HepG2 (cell line): ENCODE results near the gene RTEL1. TPM values are rescaled to one million over a fixed set of nuclear protein-coding genes. Genes with fewer than 3 reads are reported as not detected.

Source experiments
- ATF7-NPFF ChIP-seq: sonication (generic); formaldehyde crosslinking; IDR thresholded peaks from 2 replicates; pipeline ENCODE4 v1.8.1; 2023; ENCODE audit warnings: mild to moderate bottlenecking, low read depth, missing genetic modification reagents, moderate library complexity
- CREB3 ChIP-seq: sonication (generic); formaldehyde crosslinking; IDR thresholded peaks from 2 replicates; pipeline ENCODE4 v1.5.0; 2020; ENCODE audit warnings: missing genetic modification reagents
- E2F5 ChIP-seq: sonication (generic); formaldehyde crosslinking; conservative IDR thresholded peaks from 2 replicates; pipeline ENCODE4 v1.4.0; 2020; ENCODE audit warnings: missing genetic modification reagents
- FOSL1 ChIP-seq: sonication (generic); formaldehyde crosslinking; IDR thresholded peaks from 2 replicates; pipeline ENCODE4 v1.9.0; 2021; ENCODE audit warnings: missing genetic modification reagents, borderline replicate concordance
- GMEB2 ChIP-seq: IDR thresholded peaks from 2 replicates; pipeline ENCODE4 v1.6.1; 2016; ENCODE audit warnings: missing biosample characterization, missing genetic modification reagents, low read depth
- MTA1 ChIP-seq: sonication (generic); formaldehyde crosslinking; IDR thresholded peaks from 2 replicates; pipeline ENCODE4 v1.4.0; 2020; ENCODE audit warnings: missing genetic modification reagents, mild to moderate bottlenecking, borderline replicate concordance
- PHF21A ChIP-seq: sonication (generic); formaldehyde crosslinking; IDR thresholded peaks from 2 replicates; pipeline ENCODE4 v1.5.0; 2020; ENCODE audit warnings: mild to moderate bottlenecking, missing genetic modification reagents
- RBM39 ChIP-seq: fragments of 200-400 bp; formaldehyde crosslinking; IDR thresholded peaks from one replicate; pipeline ENCODE4 v1.6.1; 2018; ENCODE audit warnings: antibody characterized with exemption, mild to moderate bottlenecking, low read depth, low read length; ENCODE audit not compliant: poor library complexity, severe bottlenecking
- SKIL ChIP-seq: sonication (generic); formaldehyde crosslinking; IDR thresholded peaks from 2 replicates; pipeline ENCODE4 v1.8.0; 2022; ENCODE audit warnings: missing genetic modification reagents, mild to moderate bottlenecking, moderate library complexity, borderline replicate concordance
- SP5 ChIP-seq: IDR thresholded peaks from 2 replicates; pipeline ENCODE4 v1.6.1; 2016; ENCODE audit warnings: low read depth, borderline replicate concordance
- TAF1 ChIP-seq: sonication (generic); formaldehyde crosslinking; IDR thresholded peaks from 2 replicates; pipeline ENCODE4 v1.4.0; 2020; ENCODE audit warnings: missing genetic modification reagents
- ZBTB7A ChIP-seq: sonication (generic); formaldehyde crosslinking; IDR thresholded peaks from 2 replicates; pipeline ENCODE4 v1.8.0; 2022; ENCODE audit warnings: mild to moderate bottlenecking, missing genetic modification reagents
- ZFP36L2 ChIP-seq: sonication (generic); formaldehyde crosslinking; IDR thresholded peaks from 2 replicates; pipeline ENCODE4 v1.4.0; 2020; ENCODE audit warnings: missing genetic modification reagents
- ZKSCAN8 ChIP-seq: IDR thresholded peaks from 2 replicates; pipeline ENCODE4 v1.6.1; 2016; ENCODE audit warnings: borderline replicate concordance, missing genetic modification reagents, missing compliant biosample characterization
- ZNF281 ChIP-seq: sonication (generic); formaldehyde crosslinking; IDR thresholded peaks from 2 replicates; pipeline ENCODE4 v1.4.0; 2020; ENCODE audit warnings: missing genetic modification reagents, borderline replicate concordance
- ZNF44 ChIP-seq: sonication (generic); formaldehyde crosslinking; IDR thresholded peaks from 2 replicates; pipeline ENCODE4 v1.5.1; 2020; ENCODE audit warnings: mild to moderate bottlenecking, missing genetic modification reagents
- ZNF580 ChIP-seq: IDR thresholded peaks from 2 replicates; pipeline ENCODE4 v1.6.1; 2016; ENCODE audit warnings: low read depth, borderline replicate concordance
- ZNF629 ChIP-seq: sonication (generic); formaldehyde crosslinking; conservative IDR thresholded peaks from 2 replicates; pipeline ENCODE4 v1.5.0; 2020; ENCODE audit warnings: missing genetic modification reagents
- ZNF777 ChIP-seq: sonication (generic); formaldehyde crosslinking; IDR thresholded peaks from 2 replicates; pipeline ENCODE4 v1.4.0; 2020; ENCODE audit warnings: missing genetic modification reagents
- ZSCAN20 ChIP-seq: sonication (generic); formaldehyde crosslinking; IDR thresholded peaks from 2 replicates; pipeline ENCODE4 v1.4.0; 2020; ENCODE audit warnings: missing genetic modification reagents, mild to moderate bottlenecking, borderline replicate concordance
- polyA plus RNA-seq, 8 experiments: library from polyadenylated mRNA; depleted of rRNA in 3 of 8; stranded (reverse) in 7 of 8; unstranded in 1 of 8; fragments of >200 nt; fragmentation: Illumina TruSeq in 4 of 8; extraction: Trizol in 4 of 8; gene quantifications; 2 replicates each; pipeline versions ENCODE4 v1.2.1 to v1.2.3, GENCODE V29; 2011 to 2016; ENCODE audit warnings: low read depth in 4 of 8, missing spikeins in 1 of 8, mixed read lengths in 1 of 8; ENCODE audit not compliant: insufficient read depth in 1 of 8
- total RNA-seq, 5 experiments: library from RNA; depleted of rRNA; stranded (reverse); fragments of >200 nt; fragmentation: Illumina TruSeq; extraction: Trizol; gene quantifications; 2 replicates each; pipeline ENCODE4 v1.2.3, GENCODE V29; 2016; ENCODE audit warnings: low read depth in 1 of 5

Gene RTEL1
- total and polyA plus RNA-seq, 2 of the 13 experiments (the other 11 are each of a cell fraction or from before 2014, with no cell fraction given): 21.8 to 36.4 TPM

GRCh38 chr20:63626424-63627128 is 31.5 kb upstream of the RTEL1 start, which contains the start of gene GMEB2 (continued):
- TF ChIP-seq RBM39 (peak; percentile 89), ZNF629 (CRISPR knock-in tag) (peak; percentile 21; the same call in 1 of the 2 replicates), SP5 (0 out of 2 replicates have a peak, but pooled peaks have one; percentile 28), ATF7-NPFF (CRISPR knock-in tag) (peak; percentile 84), MTA1 (peak; percentile 71; the same call in 1 of the 2 replicates), ZNF777 (no peak; the same call in none of the 2 replicates), ZNF44 (CRISPR knock-in tag) (no peak), SKIL (CRISPR knock-in tag) (peak; percentile 47; the same call in 1 of the 2 replicates), ZBTB7A (CRISPR knock-in tag) (peak; percentile 88), ZNF281 (CRISPR knock-in tag) (peak; percentile 81), ZKSCAN8 (CRISPR knock-in tag) (0 out of 2 replicates have a peak, but pooled peaks have one; percentile 15), E2F5 (CRISPR knock-in tag) (peak; percentile 55; the same call in 1 of the 2 replicates), CREB3 (peak; percentile 72; the same call in 1 of the 2 replicates), TAF1 (CRISPR knock-in tag) (peak; percentile 36; the same call in 1 of the 2 replicates), ZFP36L2 (CRISPR knock-in tag) (no peak), ZNF580 (CRISPR knock-in tag) (0 out of 2 replicates have a peak, but pooled peaks have one; percentile 42), ZSCAN20 (CRISPR knock-in tag) (peak; percentile 77; the same call in 1 of the 2 replicates), GMEB2 (CRISPR knock-in tag) (peak; percentile 73), PHF21A (CRISPR knock-in tag) (no peak), FOSL1 (CRISPR knock-in tag) (no peak; the same call in 1 of the 2 replicates)
